PFSK-1 (cell line): ENCODE measurements around the gene APRT.

Source experiments
- POLR2AphosphoS5 ChIP-seq: IDR thresholded peaks from 2 replicates; pipeline ENCODE4 v1.6.1; 2012; ENCODE audit warnings: low read depth, mild to moderate bottlenecking, control low read depth, low read length, moderate library complexity
- TAF1 ChIP-seq: IDR thresholded peaks from 2 replicates; pipeline ENCODE4 v1.6.1; 2012; ENCODE audit warnings: low read length, control low read depth, borderline replicate concordance; ENCODE audit not compliant: insufficient read depth

DNA sequence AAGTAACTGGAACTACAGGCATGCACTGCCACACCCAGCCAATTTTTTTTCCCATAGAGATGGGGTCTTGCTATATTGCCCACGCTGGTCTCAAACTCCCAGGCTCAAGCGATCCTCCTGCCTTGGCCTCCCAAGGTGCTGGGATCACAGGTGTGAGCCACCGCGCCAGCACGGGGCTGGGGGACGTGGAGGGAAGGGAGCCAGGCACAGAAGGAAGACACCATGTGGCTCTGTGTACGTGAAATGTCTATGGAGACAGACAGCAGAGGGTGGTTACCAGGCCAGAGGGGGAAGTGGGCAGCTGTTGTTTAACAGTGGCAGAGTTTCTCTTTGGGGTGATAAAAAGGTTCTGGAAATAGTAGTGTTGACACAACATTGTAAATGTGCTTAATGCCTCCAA, 22.1 kb downstream of the APRT start:
- TF ChIP-seq POLR2AphosphoS5, result no peak
- TF ChIP-seq TAF1, result no peak
